A549 (cell line): Measurements from ENCODE around the gene KRT7. TPM values are rescaled to one million over a fixed set of nuclear protein-coding genes. Genes with fewer than 3 reads are reported as not detected.

Source experiments
- ATAC-seq, 2 experiments: fragments of 200-7000 bp in 1 of 2; fragments of >200 bp in 1 of 2; cut with Nextera tagmentation in 1 of 2; cut with Tn5 transposase in 1 of 2; 3 replicates each; pipeline versions ENCODE4 v1.8.0 to v1.9.1; 2018 to 2020; ENCODE audit warnings: mild to moderate bottlenecking in 1 of 2, moderate library complexity in 1 of 2
- CTCF ChIA-PET: fragments of 300-600 bp; sonication (Branson Sonifier 250); formaldehyde crosslinking; extraction: SDS; loops from one replicate; lab custom pipeline; 2021; ENCODE audit warnings: antibody characterized with exemption, inconsistent platforms; lab: Yijun Ruan, JAX
- POLR2A ChIA-PET: fragments of 350-600 bp; formaldehyde crosslinking; extraction: SDS; loops from one replicate; lab custom pipeline; 2021; ENCODE audit warnings: antibody characterized with exemption, inconsistent platforms; lab: Yijun Ruan, JAX
- DNase-seq, 2 experiments: peaks; one replicate each; pipeline versions ENCODE4 v3.0.0 to v3.0.0-alpha.2; 2011 to 2016; ENCODE audit warnings: low read depth in 1 of 2, low spot score in 1 of 2
- FAIRE-seq: peaks from 2 replicates; lab custom pipeline; 2011; peaks lifted over from hg19 to GRCh38; lab: Jason Lieb, UNC
- H3K27ac ChIP-seq, 2 experiments: fragments of >200 bp; sonication (Bioruptor Twin); formaldehyde crosslinking; 3 replicates each; pipeline ENCODE4 v1.5.1; 2016 to 2017
- H3K4me1 ChIP-seq: fragments of >200 bp; sonication (Bioruptor Twin); formaldehyde crosslinking; 3 replicates; pipeline ENCODE4 v1.6.1; 2016
- H3K4me2 ChIP-seq: fragments of >200 bp; sonication (Bioruptor Twin); formaldehyde crosslinking; 3 replicates; pipeline ENCODE4 v1.6.1; 2016
- H3K4me3 ChIP-seq: fragments of >200 bp; sonication (Bioruptor Twin); formaldehyde crosslinking; 3 replicates; pipeline ENCODE4 v1.5.1; 2016
- H3K9me3 ChIP-seq: fragments of >200 bp; sonication (Bioruptor Twin); formaldehyde crosslinking; 3 replicates; pipeline ENCODE4 v1.6.1; 2016
- BCL3 ChIP-seq: fragments of >200 bp; sonication (Bioruptor Twin); formaldehyde crosslinking; IDR thresholded peaks from 3 replicates; pipeline ENCODE4 v1.6.1; 2016
- BHLHE40 ChIP-seq: IDR thresholded peaks from 2 replicates; pipeline ENCODE4 v1.6.1; 2012; ENCODE audit warnings: low read depth, low read length, inconsistent platforms
- CBX2 ChIP-seq: fragments of 200-600 bp; sonication (generic); IDR thresholded peaks from 2 replicates; pipeline ENCODE4 v1.6.1; 2016; ENCODE audit warnings: low read depth, mild to moderate bottlenecking, borderline replicate concordance
- CEBPB ChIP-seq, 2 experiments: fragments of >200 bp in 1 of 2; sonication (Bioruptor Twin) in 1 of 2; formaldehyde crosslinking in 1 of 2; IDR thresholded peaks; 2 replicates each; pipeline ENCODE4 v1.6.1; 2012 to 2016
- EHF ChIP-seq: fragments of 250-450 bp; sonication (Bioruptor Pico); IDR thresholded peaks from 2 replicates; pipeline ENCODE4 v1.5.0; 2020; ENCODE audit warnings: mild to moderate bottlenecking
- ELK1 ChIP-seq: fragments of 150-350 bp; IDR thresholded peaks from 2 replicates; pipeline ENCODE4 v1.6.1; 2014; ENCODE audit warnings: low read depth, mild to moderate bottlenecking, low read length
- FOSL2 ChIP-seq, 2 experiments: fragments of 450-650 bp in 1 of 2; fragments of >200 bp in 1 of 2; sonication (Bioruptor Twin) in 1 of 2; formaldehyde crosslinking; IDR thresholded peaks; 2 replicates each; pipeline versions ENCODE4 v1.5.0 to v1.6.1; 2016 to 2020; ENCODE audit warnings: mild to moderate bottlenecking in 1 of 2, moderate library complexity in 1 of 2
- FOXS1 ChIP-seq: fragments of 250-450 bp; sonication (Bioruptor Pico); IDR thresholded peaks from 2 replicates; pipeline ENCODE4 v1.5.0; 2020; ENCODE audit warnings: mild to moderate bottlenecking, moderate library complexity
- HES2 ChIP-seq: fragments of >200 bp; sonication (Bioruptor Twin); formaldehyde crosslinking; IDR thresholded peaks from 2 replicates; pipeline ENCODE4 v1.6.1; 2016
- HEYL ChIP-seq: fragments of 250-450 bp; sonication (Bioruptor Pico); IDR thresholded peaks from 2 replicates; pipeline ENCODE4 v1.8.0; 2021; ENCODE audit warnings: mild to moderate bottlenecking, moderate library complexity
- JUNB ChIP-seq: fragments of >200 bp; sonication (Bioruptor Twin); formaldehyde crosslinking; IDR thresholded peaks from 2 replicates; pipeline ENCODE4 v1.6.1; 2016
- KDM1A ChIP-seq: fragments of 200-600 bp; sonication (generic); IDR thresholded peaks from 2 replicates; pipeline ENCODE4 v1.6.1; 2016; ENCODE audit warnings: low read depth, mild to moderate bottlenecking
- KDM5A ChIP-seq: fragments of 200-600 bp; sonication (generic); IDR thresholded peaks from 2 replicates; pipeline ENCODE4 v1.6.1; 2016; ENCODE audit warnings: antibody characterized with exemption, mild to moderate bottlenecking
- MAX ChIP-seq: IDR thresholded peaks from 2 replicates; pipeline ENCODE4 v1.6.1; 2012
- MYC ChIP-seq: IDR thresholded peaks from 2 replicates; pipeline ENCODE4 v1.6.1; 2012; ENCODE audit warnings: mild to moderate bottlenecking, inconsistent platforms, low read length, improper control_type of control experiment, borderline replicate concordance
- NR3C1 ChIP-seq: fragments of >200 bp; sonication (Bioruptor Twin); formaldehyde crosslinking; IDR thresholded peaks from 3 replicates; pipeline ENCODE4 v1.6.1; 2017
- PBX3 ChIP-seq: IDR thresholded peaks from 2 replicates; pipeline ENCODE4 v1.6.1; 2012
- PHF8 ChIP-seq: fragments of 200-600 bp; sonication (generic); IDR thresholded peaks from 2 replicates; pipeline ENCODE4 v1.6.1; 2016; ENCODE audit warnings: low read depth, mild to moderate bottlenecking, antibody characterized with exemption, moderate library complexity, borderline replicate concordance
- POLR2A ChIP-seq: IDR thresholded peaks from 2 replicates; pipeline ENCODE4 v1.6.1; 2012; ENCODE audit warnings: mild to moderate bottlenecking, low read length
- POLR2AphosphoS2 ChIP-seq: conservative IDR thresholded peaks from 2 replicates; pipeline ENCODE4 v1.6.1; 2012; ENCODE audit warnings: low read length, improper control_type of control experiment, inconsistent platforms
- RAD21 ChIP-seq, 2 experiments: fragments of >200 bp in 1 of 2; sonication (Bioruptor Twin) in 1 of 2; formaldehyde crosslinking in 1 of 2; IDR thresholded peaks in 1 of 2; conservative IDR thresholded peaks in 1 of 2; 2 replicates in 1 of 2; 3 replicates in 1 of 2; pipeline ENCODE4 v1.6.1; 2012 to 2018; ENCODE audit warnings: inconsistent platforms in 1 of 2
- RARB ChIP-seq: fragments of 250-450 bp; sonication (Bioruptor Pico); IDR thresholded peaks from 2 replicates; pipeline ENCODE4 v1.8.0; 2021; ENCODE audit warnings: mild to moderate bottlenecking, moderate library complexity
- RCOR1 ChIP-seq: fragments of 150-350 bp; IDR thresholded peaks from 2 replicates; pipeline ENCODE4 v1.6.1; 2014; ENCODE audit warnings: antibody characterized with exemption, low read length, low read depth
- REST ChIP-seq: fragments of 200-600 bp; sonication (generic); IDR thresholded peaks from 2 replicates; pipeline ENCODE4 v1.6.1; 2016; ENCODE audit warnings: antibody characterized with exemption, mild to moderate bottlenecking, moderate library complexity
- SREBF2 ChIP-seq: fragments of 450-650 bp; IDR thresholded peaks from 2 replicates; pipeline ENCODE4 v1.6.1; 2014; ENCODE audit warnings: mild to moderate bottlenecking, moderate library complexity
- TP53 ChIP-seq: fragments of 250-450 bp; sonication (Bioruptor Pico); IDR thresholded peaks from 2 replicates; pipeline ENCODE4 v1.5.0; 2021; ENCODE audit warnings: mild to moderate bottlenecking, moderate library complexity
- ZC3H11A ChIP-seq: fragments of 450-650 bp; IDR thresholded peaks from 2 replicates; pipeline ENCODE4 v1.6.1; 2014; ENCODE audit warnings: antibody characterized with exemption, mild to moderate bottlenecking
- ZNF302 ChIP-seq: fragments of 250-450 bp; sonication (Bioruptor Pico); IDR thresholded peaks from 2 replicates; pipeline ENCODE4 v1.9.0; 2021; ENCODE audit warnings: inconsistent platforms, mild to moderate bottlenecking, moderate library complexity
- ZSCAN20 ChIP-seq: fragments of 250-450 bp; sonication (Bioruptor Pico); IDR thresholded peaks from 2 replicates; pipeline ENCODE4 v1.8.0; 2022; ENCODE audit warnings: mild to moderate bottlenecking, moderate library complexity
- WGBS: methylation state at CpG from one replicate; pipeline ENCODE4 v1.1.6; 2017; ENCODE audit errors: missing lambda C conversion rate; 5-methylcytosine and 5-hydroxymethylcytosine counted together
- polyA plus RNA-seq, 4 experiments: library from polyadenylated mRNA; depleted of rRNA in 3 of 4; stranded (reverse); fragments of >200 nt; fragmentation: RNase III in 1 of 4; extraction: RNeasy Plus Mini Kit Qiagen cat#74134 plus additional on column Dnase treatment in 1 of 4; gene quantifications; 2 replicates in 3 of 4; 3 replicates in 1 of 4; pipeline ENCODE4 v1.2.3, GENCODE V29; 2011 to 2017

The KRT7 gene
- polyA plus RNA-seq, 2 of the 4 experiments (the other 2 are of a cell fraction) = 2,623 to 3,055 TPM

GRCh38 chr12:52254180-52254964 is 21.3 kb downstream of the KRT7 start (continued):
- TF ChIP-seq CEBPB (IDR thresholded peaks at IDR 0.05) (no peak), POLR2A (peak; percentile 28; the same call in 1 of the 2 replicates), KDM1A (no peak), REST (no peak), SREBF2 (no peak), TP53 (peak; percentile 92; the same call in 1 of the 2 replicates), ZSCAN20 (CRISPR knock-in tag) (no peak), MAX (no peak; the same call in 1 of the 2 replicates), ZNF302 (CRISPR knock-in tag) (no peak), RARB (CRISPR knock-in tag) (peak; percentile 95), HES2 (no peak), RCOR1 (no peak), ZC3H11A (no peak), NR3C1 (no peak)

GRCh38 chr12:52254965-52255751 is 22.1 kb downstream of the KRT7 start:
- H3K4me2 ChIP-seq = no peak overlapping the region
- POLR2A ChIA-PET = interaction anchor here (0.6 to 18.5 kb wide), 11 partner anchors 11 to 625 kb away, joined by 3 to 383 read pairs (median 4); partner anchors contain the start of gene KRT86
- DNase-seq = no peak
- H3K4me1 ChIP-seq = peaks cover 71% of the 10 kb centered on the region
- no peak for FAIRE-seq
- no peak overlapping the region for H3K4me3 ChIP-seq
- H3K9me3 ChIP-seq = no peaks in the 10 kb centered on the region
- WGBS = 65% methylated on average over 7 of the region's 7 CpGs
- ATAC-seq = peak in 1 of 2 experiments; percentile 2; a peak in 3 of 6 replicates
- H3K27ac ChIP-seq = peak overlapping the region; percentile 69 to 97
- CTCF ChIA-PET = interaction anchor here (1.0 to 14.8 kb wide), 13 partner anchors 10 to 625 kb away, joined by 3 to 321 read pairs (median 6); partner anchors contain the start of gene KRT86
- TF ChIP-seq BHLHE40 (no peak), ZNF302 (CRISPR knock-in tag) (no peak; the same call in 1 of the 2 replicates), CBX2 (no peak), POLR2A (no peak), FOSL2 (IDR thresholded peaks at IDR 0.05) (no peak), FOSL2 (CRISPR knock-in tag; IDR thresholded peaks at IDR 0.05) (no peak; the same call in 1 of the 2 replicates), MYC (no peak), CEBPB (IDR thresholded peaks at IDR 0.05) (no peak; a peak in 1 of 4 replicates), KDM1A (no peak), KDM5A (no peak), HEYL (CRISPR knock-in tag) (no peak), POLR2AphosphoS2 (peak; percentile 97), TP53 (peak; percentile 83), EHF (CRISPR knock-in tag) (peak; percentile 17; the same call in 1 of the 2 replicates), ZC3H11A (no peak), PBX3 (peak; percentile 67; the same call in 1 of the 2 replicates), PHF8 (no peak), BCL3 (0 out of 3 replicates have a peak, but pooled peaks have one; percentile 23), JUNB (no peak), FOXS1 (CRISPR knock-in tag) (no peak), ELK1 (no peak), RAD21 (conservative IDR thresholded peaks at IDR 0.05 in 1 of 2, IDR thresholded peaks at IDR 0.05 in 1 of 2) (no peak; a peak in 1 of 5 replicates)
